Natural killer cell (primary cell): ENCODE data around the gene CXCR3. TPM values are rescaled to one million over a fixed set of nuclear protein-coding genes. Genes with fewer than 3 reads are reported as not detected.

ENCODE experiments used
- ATAC-seq, 3 donors: fragments of 150-1000 bp in 2 of 3; fragments of 200-7000 bp in 1 of 3; cut with Tn5 transposase; 1 replicate in 1 of 3; 2 replicates in 2 of 3; pipeline ENCODE4 v1.10.0; 2021; ENCODE audit warnings: mild to moderate bottlenecking in 2 of 3, moderate library complexity in 2 of 3
- DNase-seq, 2 donors: peaks; one replicate each; pipeline versions ENCODE4 v3.0.0 to v3.0.0-alpha.2; 2013 to 2021; ENCODE audit warnings: mixed read lengths in 1 of 2
- H3K27ac ChIP-seq: one replicate; pipeline ENCODE4 v1.5.1; 2013; ENCODE audit warnings: mild to moderate bottlenecking, low read length
- H3K27me3 ChIP-seq: one replicate; pipeline ENCODE4 v1.6.1; 2013; ENCODE audit warnings: low read length; ENCODE audit not compliant: control insufficient read depth, insufficient read depth
- H3K36me3 ChIP-seq: one replicate; pipeline ENCODE4 v1.6.1; 2013; ENCODE audit warnings: low read length; ENCODE audit not compliant: control insufficient read depth, insufficient read depth
- H3K4me1 ChIP-seq: one replicate; pipeline ENCODE4 v1.6.1; 2013; ENCODE audit warnings: low read length; ENCODE audit not compliant: control insufficient read depth, insufficient read depth
- H3K4me3 ChIP-seq: one replicate; pipeline ENCODE4 v1.5.1; 2013; ENCODE audit warnings: low read length
- H3K9me3 ChIP-seq: one replicate; pipeline ENCODE4 v1.6.1; 2013; ENCODE audit warnings: low read length; ENCODE audit not compliant: control insufficient read depth, insufficient read depth
- H3K27ac Mint-ChIP-seq, 2 donors: one replicate each; pipeline ENCODE4 v1.8.0; 2022; ENCODE audit warnings: mild to moderate bottlenecking in 2 of 2, mixed read lengths in 2 of 2, moderate library complexity in 1 of 2
- H3K27me3 Mint-ChIP-seq, 2 donors: one replicate each; pipeline ENCODE4 v1.8.0; 2022; ENCODE audit warnings: low read depth in 2 of 2, mixed read lengths in 2 of 2
- H3K36me3 Mint-ChIP-seq: one replicate; pipeline ENCODE4 v1.8.0; 2022; ENCODE audit warnings: mixed read lengths
- H3K4me1 Mint-ChIP-seq, 2 donors: one replicate each; pipeline ENCODE4 v1.8.0; 2022; ENCODE audit warnings: mixed read lengths in 2 of 2
- H3K4me3 Mint-ChIP-seq: one replicate; pipeline ENCODE4 v1.8.0; 2022; ENCODE audit warnings: mild to moderate bottlenecking, moderate library complexity, mixed read lengths
- H3K9me3 Mint-ChIP-seq, 2 donors: one replicate each; pipeline ENCODE4 v1.8.0; 2022; ENCODE audit warnings: mixed read lengths in 2 of 2
- WGBS: methylation state at CpG from one replicate; pipeline ENCODE4 v1.1.7; 2013; ENCODE audit warnings: missing lambda C conversion rate; ENCODE audit not compliant: insufficient coverage; 5-methylcytosine and 5-hydroxymethylcytosine counted together
- intact Hi-C: fragments of 100-400 bp; cut with micrococcal nuclease; formaldehyde crosslinking; loops from one replicate; pipeline ENCODE4 v1.14.2; 2022
- total RNA-seq, 4 donors: library from RNA; stranded (reverse); fragments of 120-200 nt in 1 of 4; gene quantifications; one replicate each; pipeline versions ENCODE4 v1.2.3 to v1.2.4, GENCODE V29; 2013 to 2022
- TF ChIP-seq, protein P1 (sequence below): fragments of 200-600 bp; IDR thresholded peaks from one replicate; pipeline ENCODE4 v1.8.0; 2022; ENCODE audit warnings: antibody characterized with exemption

CXCR3 gene
- total RNA-seq, 3 donors from 2014 or later (not counting 1 experiment from before 2014, with no cell fraction given) = 8.7 to 15.9 (median 13.7) TPM

DNA sequence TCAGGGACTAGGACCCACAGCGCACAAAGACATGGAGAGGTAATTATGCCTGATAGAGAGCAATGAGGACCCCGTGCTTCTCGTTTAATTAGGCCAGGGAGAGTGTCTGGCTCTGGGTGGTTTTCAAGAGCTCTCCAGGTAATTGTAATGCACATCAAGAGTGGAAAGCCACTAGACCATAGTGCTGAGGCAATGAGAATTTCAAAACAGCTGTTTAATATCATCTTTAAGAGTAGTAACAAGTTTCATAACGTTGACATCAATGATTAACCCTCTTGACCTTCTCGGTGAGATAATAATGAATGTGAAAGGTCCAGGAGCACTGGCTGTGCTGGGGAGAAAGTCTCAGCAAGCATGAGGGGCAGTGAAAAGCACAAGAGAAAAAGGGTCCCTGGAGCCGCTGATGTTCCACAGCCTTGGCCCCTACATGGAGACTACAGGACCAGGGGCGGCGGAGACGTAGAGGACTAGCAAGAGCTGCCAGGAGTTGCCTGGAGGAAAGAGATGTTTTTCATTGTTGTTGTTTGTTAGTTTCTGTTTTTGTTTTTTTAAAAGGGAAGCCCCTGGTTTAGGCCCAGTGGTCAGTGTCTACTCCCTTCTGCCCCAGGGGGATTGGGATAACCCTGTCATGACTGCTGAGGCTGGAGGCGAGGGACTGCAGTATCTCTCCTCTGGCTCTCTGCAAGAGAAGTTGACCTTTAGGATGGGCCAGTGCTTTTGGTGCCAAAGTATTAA lies 14.8 kb upstream of the CXCR3 start:
- H3K4me3 Mint-ChIP-seq = no peak overlapping the region
- Histone ChIP-seq H3K27me3 (no peaks in the 10 kb centered on the region), H3K9me3 (no peaks in the 10 kb centered on the region), H3K4me1 (peaks cover 14% of the 10 kb centered on the region), H3K4me3 (no peak overlapping the region), H3K36me3 (no peaks in the 10 kb centered on the region), H3K27ac (no peak overlapping the region)
- intact Hi-C loops = no loop called here
- no peaks in the 10 kb centered on the region for H3K27me3 Mint-ChIP-seq
- DNase-seq (no peak), ATAC-seq (no peak)
- TF ChIP-seq, protein P1, sequence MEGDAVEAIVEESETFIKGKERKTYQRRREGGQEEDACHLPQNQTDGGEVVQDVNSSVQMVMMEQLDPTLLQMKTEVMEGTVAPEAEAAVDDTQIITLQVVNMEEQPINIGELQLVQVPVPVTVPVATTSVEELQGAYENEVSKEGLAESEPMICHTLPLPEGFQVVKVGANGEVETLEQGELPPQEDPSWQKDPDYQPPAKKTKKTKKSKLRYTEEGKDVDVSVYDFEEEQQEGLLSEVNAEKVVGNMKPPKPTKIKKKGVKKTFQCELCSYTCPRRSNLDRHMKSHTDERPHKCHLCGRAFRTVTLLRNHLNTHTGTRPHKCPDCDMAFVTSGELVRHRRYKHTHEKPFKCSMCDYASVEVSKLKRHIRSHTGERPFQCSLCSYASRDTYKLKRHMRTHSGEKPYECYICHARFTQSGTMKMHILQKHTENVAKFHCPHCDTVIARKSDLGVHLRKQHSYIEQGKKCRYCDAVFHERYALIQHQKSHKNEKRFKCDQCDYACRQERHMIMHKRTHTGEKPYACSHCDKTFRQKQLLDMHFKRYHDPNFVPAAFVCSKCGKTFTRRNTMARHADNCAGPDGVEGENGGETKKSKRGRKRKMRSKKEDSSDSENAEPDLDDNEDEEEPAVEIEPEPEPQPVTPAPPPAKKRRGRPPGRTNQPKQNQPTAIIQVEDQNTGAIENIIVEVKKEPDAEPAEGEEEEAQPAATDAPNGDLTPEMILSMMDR = no peak
- H3K9me3 Mint-ChIP-seq = no peaks in the 10 kb centered on the region
- H3K27ac Mint-ChIP-seq = no peak overlapping the region
- no peaks in the 10 kb centered on the region for H3K36me3 Mint-ChIP-seq
- H3K4me1 Mint-ChIP-seq = no peaks in the 10 kb centered on the region
- WGBS = 93% methylated on average over 9 of the region's 10 CpGs

DNA sequence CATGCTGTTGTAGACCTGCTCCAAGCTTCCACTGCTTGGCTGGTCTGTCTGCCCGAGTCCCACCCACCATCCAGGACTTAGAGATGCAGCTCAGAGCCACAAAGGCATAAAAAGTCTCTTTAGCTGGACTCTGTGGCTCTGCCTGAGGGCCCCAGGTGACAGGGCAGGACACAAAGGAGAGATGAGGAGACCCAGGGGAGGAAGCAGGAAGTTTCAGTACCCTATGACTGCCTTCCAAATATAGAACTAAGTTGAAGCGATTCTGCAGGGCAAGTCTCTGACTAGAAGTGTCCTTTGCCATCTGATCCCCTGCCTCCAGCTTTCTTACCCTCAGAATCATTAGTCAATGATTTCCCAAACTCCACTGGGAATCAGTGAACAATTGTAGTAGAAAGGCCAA lies 11.2 kb upstream of the CXCR3 start:
- Mint-ChIP-seq H3K27me3 (no peaks in the 10 kb centered on the region), H3K36me3 (no peaks in the 10 kb centered on the region), H3K27ac (no peak overlapping the region), H3K9me3 (no peaks in the 10 kb centered on the region), H3K4me1 (peaks cover 4 to 6% of the 10 kb centered on the region in 2 donors), H3K4me3 (no peak overlapping the region)
- WGBS = 75% methylated on average over 1 of the region's 2 CpGs
- DNase-seq = no peak
- intact Hi-C loops = no loop called here
- Histone ChIP-seq H3K27me3 (no peaks in the 10 kb centered on the region), H3K27ac (no peak overlapping the region), H3K4me1 (peaks cover 11% of the 10 kb centered on the region), H3K4me3 (no peak overlapping the region), H3K36me3 (no peaks in the 10 kb centered on the region), H3K9me3 (no peaks in the 10 kb centered on the region)
- ATAC-seq = no peak
- TF ChIP-seq, protein P1 = no peak

DNA sequence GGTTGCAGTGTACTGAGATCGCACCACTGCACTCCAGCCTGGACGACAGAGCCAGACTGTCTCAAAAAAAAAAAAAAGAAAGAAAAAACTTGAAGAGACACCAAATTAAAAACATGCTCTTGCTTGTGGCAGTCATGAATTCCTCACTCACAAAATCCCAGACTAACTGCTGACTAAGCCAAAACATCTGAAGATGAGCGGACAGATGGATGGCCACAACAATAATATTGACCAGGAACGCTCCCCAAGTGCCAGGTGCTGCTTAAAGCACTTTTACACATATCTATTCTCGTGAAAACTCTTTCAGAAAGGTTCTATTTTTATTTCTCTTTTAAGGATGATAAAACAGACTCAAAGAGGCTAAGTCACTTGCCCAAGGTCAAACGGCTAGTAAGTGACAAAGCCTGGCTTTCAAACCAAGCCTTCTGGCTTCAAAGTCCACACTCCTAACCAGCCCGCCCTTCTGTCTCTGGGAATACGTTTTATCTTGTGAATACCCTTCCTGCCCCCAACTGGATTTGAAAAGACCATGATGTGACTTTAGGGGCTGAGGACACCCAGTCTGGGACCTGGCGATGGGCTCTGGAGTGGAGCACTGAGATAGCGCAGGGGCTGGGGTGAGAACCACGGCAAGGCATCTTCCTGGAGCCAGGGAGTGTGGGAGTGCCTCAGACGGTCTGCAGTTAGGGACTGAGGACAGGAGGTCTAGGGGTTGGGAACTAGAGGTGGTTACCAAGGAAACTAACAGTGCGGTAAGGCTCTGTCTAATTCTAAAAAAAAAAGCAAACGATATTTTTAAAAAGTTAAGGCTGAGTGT lies 9.5 kb upstream of the CXCR3 start:
- Histone ChIP-seq H3K9me3 (no peaks in the 10 kb centered on the region), H3K27me3 (no peaks in the 10 kb centered on the region), H3K27ac (no peak overlapping the region), H3K4me3 (no peak overlapping the region), H3K36me3 (no peaks in the 10 kb centered on the region), H3K4me1 (peaks cover 28% of the 10 kb centered on the region)
- TF ChIP-seq, protein P1 = no peak
- no peak for ATAC-seq
- H3K4me1 Mint-ChIP-seq = peaks cover 17 to 23% of the 10 kb centered on the region in 2 donors
- WGBS = 90% methylated on average over 13 of the region's 14 CpGs
- no peaks in the 10 kb centered on the region for H3K27me3 Mint-ChIP-seq
- no peak overlapping the region for H3K27ac Mint-ChIP-seq
- no peaks in the 10 kb centered on the region for H3K9me3 Mint-ChIP-seq
- H3K4me3 Mint-ChIP-seq = no peak overlapping the region
- no peaks in the 10 kb centered on the region for H3K36me3 Mint-ChIP-seq
- DNase-seq = no peak
- intact Hi-C loops = no loop called here
